Medulla oblongata (tissue), 1 donor: ENCODE measurements around the gene SLC16A5.

Experiments
- DNase-seq: peaks from one replicate; pipeline ENCODE4 v3.0.0-alpha.2; 2015; ENCODE audit errors: extremely low spot score

Gene SLC16A5

DNA sequence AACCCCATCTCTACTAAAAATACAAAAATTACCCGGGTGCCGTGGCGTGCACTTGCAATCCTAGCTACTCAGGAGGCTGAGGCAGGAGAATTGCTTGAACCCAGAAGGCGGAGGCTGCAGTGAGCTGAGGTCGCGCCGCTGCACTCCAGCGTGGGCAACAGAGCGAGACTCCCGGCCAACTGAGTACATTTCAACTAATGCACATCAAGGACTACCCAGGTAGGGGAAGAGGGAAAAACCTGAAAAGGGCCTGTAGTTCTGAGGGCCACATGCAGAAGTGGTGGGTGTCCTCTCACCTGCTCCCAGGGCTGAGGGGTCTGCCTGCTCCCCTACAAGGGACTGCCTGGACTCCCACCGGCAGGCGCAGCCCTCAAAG, 584 bp upstream of the SLC16A5 start:
- no peak for DNase-seq

DNA sequence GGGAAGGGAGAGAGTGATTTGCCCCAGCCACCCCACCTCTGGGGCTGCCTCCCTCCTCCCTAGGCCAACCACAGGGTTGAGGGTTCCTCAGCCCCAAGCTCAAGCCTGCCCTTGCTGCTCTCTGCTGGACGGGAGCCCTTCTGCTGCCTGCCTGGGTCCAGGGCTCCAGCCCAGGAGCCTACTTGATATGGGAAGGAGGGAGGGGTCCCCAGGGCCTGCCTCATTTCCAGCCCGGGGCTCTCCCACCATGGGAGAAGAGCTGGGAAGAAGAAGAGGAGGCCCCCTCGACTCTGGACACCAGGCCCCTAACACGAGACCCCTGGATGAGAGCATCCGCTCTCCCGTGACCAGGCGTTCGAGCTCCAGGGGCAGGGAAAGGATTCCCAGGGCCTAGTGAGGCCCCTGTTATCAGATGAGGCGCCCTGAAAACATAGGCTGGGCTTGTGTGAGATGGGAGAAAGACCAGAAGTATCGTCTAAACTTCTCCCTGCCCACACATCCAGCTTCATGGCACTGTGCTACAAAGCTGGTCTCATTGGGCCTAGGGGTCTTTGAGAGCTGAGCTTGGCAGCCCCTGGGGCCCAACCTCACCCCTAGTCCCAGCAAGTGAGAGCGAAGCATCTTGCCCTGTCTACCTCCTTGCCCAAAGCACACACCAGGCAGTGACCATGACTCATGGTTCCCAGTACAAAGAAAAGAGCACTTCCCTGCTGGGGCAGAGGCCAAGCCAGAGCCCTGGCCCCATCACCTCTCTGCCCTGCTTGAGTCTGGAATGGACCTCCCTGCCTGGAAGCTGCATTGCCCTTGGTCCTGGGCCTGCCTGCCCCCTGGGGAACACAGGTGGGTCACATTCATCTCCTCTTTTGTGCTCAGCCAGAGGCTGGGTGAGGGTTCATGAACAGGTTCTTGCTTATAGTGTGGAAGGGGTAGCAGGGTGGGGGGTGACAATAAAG, 987 bp downstream of the SLC16A5 start:
- DNase-seq = no peak

DNA sequence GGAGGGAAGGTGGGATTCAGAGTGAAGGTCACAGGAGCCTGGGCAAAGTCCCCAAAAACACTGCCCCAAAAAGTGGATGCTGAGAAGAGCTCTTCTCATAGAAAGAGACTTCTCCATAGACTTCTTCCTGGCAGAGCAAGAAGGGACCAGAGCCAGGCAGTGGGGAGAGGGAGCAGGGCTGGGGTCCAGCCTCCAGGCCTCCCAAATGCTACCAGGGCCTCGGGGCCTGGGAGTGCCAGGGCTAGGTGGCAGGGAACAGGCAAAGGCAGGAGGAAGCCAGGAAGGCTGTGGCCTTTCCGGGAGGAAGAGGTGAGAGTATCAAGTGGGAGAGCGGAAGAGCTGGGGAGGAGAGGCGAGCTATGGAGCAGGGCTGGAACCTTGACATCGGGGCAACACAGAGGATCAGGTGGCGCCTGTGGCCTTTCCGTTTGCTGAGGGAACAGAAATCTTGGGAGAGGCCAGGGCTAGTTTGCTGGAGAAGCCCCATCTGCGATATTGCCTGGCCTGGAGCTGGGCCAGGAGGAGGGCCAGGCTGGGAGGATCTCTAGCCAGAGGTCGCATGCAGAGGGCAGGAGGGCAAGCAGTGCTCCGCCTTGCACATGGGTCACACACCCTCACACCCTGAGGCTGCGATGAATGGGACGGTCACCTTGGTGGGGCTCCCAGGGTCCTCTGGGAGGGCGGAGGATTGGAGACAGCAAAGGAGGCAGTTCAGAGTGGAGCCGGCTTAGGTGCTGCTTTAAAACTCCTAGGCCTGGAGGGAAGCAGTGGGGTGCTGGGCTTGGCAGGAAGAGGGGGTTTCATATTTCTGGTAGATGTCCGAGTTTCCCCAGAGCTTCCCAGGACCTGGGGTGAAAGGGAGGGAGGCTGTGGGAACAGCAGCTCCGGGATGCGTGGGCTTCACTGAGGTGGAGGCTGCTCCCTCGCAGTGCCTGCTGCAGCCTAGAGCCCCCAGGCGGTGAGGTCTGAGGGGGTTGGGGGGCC, 3.4 kb downstream of the SLC16A5 start:
- no peak for DNase-seq

DNA sequence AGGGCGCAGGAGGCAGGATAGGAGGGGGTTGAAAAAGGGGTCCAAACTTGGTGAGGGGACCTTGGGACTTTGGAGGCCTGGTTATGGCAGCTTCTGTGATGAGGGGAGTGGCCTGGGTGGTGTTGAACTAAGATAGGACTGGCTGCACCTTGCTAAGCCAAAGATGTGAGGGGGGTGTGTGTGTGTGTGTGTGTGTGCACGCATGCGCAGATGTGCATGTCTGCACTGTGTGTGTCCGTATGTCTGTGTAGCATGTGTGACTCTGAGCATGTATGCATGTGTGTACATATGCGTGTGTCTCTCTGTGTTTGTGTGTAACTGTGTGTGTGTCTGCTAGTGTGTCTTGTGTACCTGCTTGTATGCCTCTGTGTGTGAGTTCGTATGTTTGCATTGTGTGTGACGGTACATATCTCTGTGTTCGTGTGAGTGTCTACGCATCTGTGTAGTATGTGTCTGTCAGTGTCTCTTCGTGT, 4.1 kb downstream of the SLC16A5 start:
- no peak for DNase-seq

DNA sequence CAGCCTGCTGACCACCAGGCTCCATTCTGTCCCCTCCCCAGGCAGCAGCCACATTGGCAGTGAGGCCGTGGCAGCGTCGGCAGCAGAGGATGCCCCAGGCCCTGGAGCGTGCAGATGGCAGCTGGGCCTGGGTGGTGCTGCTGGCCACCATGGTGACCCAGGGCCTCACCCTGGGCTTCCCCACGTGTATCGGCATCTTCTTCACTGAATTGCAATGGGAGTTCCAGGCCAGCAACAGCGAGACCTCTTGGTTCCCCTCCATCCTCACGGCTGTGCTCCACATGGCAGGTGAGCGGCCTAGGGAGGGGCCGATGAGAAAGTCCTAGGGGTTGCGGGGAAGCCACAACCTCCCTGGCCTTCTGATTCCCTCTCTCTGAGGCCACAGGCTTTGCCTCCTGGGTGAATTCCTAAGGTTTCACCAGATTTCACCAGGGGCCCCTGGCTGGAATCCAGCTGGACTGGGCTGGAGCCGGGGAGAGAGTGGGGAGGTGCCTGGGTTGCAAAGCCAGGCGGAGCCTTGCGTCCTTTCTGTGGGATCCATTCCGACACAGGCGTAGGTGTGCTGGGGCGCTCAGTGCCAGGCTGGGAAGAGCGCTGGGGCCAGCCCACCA, 5.9 kb downstream of the SLC16A5 start:
- DNase-seq = no peak

DNA sequence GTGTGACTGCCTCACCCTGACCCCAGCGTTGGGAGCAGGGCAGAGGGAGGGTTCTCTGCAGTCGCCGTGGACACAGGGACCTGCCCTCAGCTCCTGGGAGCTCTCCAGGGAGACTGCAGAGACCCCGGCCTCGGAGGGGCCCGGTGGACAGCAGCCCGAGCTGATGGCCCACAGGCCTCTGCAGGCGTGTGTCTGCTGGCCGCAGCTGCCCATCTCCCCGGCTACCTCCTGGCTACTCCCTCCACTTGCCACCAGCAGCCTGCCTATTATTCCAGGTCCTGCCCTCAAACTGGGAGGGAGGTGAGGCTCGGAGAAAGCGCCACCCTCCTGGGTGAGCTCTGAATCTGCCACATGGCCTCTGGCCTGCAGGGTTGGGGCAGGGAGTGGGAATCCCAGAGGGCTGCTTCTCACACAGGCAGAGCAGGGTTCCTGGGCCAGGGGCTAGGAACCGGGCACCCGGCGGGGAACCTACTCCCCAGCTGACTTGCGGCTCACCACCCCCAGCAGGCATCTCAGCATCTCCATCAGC, 7.2 kb downstream of the SLC16A5 start:
- DNase-seq = no peak

DNA sequence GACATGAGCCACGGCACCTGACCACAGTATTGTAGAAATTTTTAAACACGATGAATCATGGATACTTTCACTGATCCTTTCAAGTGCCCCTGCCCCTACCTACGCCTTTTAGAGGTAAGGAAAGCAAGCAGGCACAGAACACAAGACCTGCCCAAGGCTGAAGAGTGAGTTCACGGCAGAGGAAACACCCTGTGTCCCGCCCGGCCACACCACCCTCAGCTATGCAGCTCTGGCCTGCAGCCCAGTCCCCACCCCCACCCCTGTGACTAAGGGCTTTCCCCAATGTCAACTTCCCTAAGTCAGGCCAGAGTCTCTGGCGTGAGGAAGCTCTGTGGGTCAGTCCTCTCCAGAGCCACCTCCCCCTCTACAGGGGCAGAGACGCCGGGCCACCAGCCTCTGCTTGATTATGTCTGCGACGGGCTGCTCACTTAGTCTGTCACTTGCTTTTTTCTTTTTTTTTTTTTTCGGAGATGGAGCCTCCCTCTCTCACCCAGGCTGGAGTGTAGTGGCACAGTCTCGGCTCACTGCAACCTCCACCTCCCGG, 8.4 kb downstream of the SLC16A5 start:
- peak; percentile 70 for DNase-seq

DNA sequence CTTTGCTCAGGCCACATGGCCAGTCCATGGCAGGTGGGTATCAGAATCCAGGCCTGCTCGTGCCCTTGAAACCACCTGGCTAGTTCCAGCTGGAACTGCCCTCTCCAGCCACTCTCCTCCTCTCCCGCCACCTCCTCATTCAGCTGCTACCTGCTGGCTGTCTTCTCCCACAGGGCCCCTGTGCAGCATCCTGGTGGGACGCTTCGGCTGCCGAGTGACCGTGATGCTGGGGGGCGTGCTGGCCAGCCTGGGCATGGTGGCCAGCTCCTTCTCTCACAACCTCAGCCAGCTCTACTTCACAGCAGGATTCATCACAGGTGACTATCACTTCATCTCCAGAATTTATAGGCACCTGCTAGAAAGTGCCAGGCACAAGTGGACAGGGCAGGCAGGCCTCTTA, 10.1 kb downstream of the SLC16A5 start:
- no peak for DNase-seq

DNA sequence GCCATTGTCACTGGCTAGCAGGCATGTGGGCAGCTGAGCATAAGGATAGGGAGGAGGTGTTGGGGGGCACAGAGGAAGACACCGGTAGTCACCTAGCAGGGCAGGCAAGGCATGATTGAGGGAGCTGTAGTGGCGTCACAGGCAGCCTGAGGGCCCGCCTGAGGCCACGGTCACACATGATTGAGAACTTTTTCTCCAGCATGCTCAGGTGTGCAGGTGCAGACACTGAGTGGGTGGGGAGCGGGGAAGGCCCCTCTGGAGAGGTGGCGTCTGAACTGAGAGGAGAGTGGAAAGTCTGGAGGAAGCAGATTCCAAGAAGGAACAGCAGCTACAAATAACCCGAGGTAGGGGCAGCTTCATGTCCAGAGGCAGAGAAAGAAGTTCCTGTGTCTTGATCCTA, 11.1 kb downstream of the SLC16A5 start:
- DNase-seq = no peak

DNA sequence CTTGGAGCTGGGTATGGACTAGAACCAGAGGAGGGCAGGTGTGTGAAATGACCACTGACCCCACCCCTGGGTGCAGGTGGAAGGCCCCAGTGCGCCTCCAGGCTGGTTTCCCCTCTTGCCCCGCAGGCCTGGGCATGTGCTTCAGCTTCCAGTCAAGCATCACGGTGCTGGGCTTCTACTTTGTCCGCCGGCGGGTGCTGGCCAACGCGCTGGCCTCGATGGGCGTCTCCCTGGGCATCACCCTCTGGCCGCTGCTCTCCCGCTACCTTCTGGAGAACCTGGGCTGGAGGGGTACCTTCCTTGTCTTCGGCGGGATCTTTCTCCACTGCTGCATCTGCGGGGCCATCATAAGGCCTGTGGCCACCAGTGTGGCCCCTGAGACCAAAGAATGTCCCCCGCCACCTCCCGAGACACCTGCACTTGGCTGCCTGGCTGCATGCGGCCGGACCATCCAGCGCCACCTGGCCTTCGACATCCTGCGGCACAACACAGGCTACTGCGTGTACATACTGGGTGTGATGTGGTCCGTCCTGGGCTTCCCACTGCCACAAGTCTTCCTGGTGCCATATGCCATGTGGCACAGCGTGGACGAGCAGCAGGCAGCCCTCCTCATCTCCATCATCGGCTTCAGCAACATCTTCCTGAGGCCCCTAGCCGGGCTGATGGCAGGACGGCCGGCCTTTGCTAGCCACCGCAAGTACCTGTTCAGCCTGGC, 12.3 kb downstream of the SLC16A5 start:
- DNase-seq = no peak

DNA sequence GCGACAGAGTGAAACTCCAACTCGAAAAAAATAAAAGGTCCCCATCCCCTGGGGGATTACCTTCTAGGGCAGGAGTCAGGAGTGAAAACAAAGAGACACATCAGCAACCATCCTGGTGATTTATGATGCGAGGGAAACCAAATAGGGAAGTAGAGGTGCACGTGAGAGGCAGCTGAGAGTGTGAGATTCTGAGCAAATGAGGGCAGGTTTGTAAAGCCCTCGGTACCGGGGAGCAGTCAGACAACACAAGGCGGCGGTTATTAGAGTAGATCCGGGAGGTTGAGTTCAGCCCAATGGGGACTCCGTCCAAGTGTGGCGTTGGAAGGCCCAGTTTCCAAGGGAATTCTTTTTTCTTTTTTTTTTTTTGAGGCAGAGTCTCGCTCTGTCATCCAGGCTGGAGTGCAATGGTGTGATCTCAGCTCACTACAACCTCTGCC, 14.6 kb downstream of the SLC16A5 start:
- peak; percentile 39 for DNase-seq

DNA sequence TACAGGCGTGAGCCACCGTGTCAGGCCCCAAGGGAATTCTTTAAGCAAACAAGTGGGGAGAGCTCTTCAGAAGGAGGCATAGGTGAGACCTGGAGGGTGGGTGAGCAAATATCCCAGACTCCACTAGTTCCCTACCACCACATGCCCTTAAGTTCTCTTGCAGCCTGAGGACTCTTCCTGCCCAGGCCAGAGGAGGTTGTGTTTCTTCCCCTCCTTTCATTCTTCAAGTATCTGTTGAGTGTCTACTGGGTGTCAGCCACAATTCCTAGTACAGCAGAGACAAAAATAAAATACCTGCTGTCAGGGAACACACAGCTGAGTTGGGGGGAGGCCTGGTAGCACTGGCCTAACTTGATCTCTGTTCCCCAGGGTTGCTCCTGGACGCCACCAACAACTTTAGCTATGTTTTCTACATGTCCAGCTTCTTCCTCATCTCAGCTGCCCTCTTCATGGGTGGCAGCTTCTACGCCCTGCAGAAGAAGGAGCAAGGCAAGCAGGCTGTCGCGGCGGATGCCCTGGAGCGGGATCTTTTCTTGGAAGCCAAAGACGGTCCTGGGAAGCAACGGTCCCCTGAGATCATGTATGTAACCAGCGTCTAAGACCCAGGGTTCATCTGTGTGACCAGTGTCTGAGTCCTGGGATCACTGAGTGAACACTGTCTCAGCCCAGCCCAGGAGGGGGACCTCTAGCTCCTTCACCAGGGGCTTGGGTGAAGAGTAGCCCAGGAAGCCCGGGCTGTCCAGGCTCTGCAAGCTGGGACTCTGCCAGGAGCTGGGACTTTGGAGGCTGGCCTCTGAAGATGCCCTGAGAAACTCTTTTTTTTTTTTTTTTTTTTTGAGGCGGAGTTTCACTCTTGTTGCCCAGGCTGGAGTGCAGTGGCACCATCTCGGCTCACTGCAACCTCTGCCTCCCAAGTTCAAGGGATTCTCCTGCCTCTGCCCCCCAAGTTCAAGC, 16.1 kb downstream of the SLC16A5 start:
- DNase-seq = no peak

DNA sequence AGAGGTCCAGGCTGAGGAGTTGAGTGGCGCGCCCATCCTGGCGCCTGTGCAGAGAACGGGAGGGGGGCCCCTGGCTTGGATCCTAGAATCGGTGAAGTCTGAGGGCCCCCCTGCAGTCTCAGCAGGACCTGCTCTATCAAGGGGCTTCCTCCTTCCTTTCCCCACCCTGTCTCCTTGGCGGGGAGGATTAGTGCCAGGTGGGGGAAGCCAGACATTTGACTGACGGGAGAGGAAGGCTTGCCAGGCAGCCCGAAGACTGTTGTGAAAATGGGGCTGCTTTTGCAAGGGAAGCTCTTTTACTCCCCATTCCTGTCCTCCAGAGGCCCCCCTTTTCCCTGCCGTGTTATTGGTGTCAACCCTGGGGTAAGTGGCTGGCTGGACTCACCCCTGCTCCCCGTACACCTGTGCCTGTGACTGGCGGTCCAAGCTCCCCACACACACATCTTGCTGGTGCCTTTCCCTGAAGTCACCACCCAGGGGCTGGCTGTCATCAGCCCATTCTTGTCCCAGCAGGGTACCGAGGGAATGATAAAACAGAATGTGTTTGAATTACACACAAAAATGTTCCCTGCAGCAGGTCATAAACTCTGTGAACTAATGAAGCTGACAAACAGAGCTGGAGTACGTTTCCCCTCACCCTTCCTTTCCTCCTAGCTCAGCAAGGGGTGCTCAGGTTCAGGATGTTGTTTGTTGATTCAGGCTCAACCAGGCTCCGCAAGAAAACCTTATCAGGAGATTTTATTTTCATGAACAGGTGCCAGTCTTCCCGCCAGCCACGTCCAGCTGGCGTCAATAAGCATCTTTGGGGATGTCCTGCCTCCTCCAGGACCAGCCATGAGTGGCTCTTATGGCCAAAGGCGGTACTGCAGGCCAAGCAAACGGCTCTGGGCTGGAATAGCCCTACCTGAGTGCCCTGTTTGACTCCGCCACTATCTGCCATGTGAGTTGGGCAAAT, 17.6 kb downstream of the SLC16A5 start:
- no peak for DNase-seq

DNA sequence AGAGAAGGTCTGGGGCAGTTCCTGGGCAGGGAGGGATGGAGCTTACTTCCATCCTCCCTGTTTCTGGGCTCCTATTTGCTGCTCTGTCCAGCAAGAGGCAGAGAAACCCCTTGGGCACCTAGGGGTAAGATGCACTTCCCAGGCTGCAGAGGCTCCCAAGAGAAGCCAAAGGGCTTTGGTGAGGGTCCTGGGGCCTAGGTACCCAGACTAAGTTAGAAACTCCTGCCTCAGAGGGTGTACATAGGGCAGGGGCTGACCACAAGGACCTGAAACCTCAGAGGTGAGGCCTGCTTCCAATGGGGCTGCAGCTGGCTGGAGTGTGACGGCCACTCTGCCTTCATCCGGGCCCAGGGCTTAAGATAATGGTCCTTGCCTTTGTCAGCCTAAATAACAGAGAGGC, 20.4 kb downstream of the SLC16A5 start:
- DNase-seq = no peak

DNA sequence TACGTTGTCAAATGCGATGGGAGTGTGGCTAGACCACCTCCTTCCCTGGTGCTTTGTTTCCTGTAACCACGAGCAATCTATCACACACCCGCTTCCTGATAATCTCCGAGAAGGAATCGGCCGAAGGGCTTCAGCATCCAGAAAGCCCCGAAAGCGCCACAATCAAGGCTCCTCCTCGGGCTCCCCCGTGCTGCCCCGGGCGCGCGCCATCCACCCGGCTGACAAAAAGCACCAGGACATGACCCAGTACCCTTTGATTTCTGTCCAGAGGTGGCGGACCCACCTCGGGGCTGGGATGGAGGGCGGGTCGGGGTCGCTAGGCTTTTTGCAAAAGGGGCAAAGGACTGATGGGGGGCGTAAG, 21.3 kb downstream of the SLC16A5 start:
- DNase-seq = no peak

DNA sequence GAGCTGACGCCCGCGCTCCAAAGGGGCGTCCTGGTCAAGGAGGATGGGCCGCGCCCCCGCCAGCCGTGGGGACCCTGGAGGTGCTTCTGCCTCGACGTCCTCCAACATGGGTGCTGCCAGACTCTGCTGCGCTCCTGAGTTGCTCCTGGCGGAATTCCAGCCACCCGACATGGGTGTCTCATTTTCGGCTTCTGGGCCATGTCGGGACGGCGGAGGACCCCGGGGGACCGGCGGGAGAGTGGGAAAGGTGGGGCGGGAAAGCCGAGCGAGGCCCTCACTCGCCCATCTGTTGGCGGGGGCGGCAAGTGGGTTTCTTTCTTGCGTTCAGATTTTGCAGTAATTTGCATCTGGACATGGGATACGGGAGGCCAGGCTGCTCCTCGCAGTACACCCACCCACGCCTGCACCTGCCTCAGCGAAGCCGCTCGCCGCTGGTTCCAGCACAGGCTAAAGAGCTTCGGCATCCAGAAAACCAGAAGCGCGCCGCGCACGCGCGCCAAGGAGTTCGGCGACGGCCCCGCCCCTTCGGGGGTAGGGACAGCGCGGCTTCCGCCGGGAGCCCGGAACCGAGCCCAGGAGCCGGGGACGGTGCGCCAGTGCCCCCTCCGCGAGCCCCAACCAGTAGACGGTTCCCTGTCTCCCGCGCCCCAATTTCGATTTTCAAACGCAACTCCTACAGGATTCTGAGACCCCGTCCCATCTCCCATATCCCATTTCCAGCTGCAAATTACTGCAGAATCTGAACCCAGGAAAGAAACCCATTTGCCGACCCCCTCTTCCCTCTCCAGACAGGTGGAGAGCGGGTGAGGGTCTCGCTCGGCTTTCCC, 21.9 kb downstream of the SLC16A5 start, which contains the start of gene ARMC7:
Gene ARMC7 (plus strand): TSS at position 563 of the 827 bp plus-strand sequence. CDS start 320 bp downstream, outside the sequence.
- peak; percentile 85 for DNase-seq

DNA sequence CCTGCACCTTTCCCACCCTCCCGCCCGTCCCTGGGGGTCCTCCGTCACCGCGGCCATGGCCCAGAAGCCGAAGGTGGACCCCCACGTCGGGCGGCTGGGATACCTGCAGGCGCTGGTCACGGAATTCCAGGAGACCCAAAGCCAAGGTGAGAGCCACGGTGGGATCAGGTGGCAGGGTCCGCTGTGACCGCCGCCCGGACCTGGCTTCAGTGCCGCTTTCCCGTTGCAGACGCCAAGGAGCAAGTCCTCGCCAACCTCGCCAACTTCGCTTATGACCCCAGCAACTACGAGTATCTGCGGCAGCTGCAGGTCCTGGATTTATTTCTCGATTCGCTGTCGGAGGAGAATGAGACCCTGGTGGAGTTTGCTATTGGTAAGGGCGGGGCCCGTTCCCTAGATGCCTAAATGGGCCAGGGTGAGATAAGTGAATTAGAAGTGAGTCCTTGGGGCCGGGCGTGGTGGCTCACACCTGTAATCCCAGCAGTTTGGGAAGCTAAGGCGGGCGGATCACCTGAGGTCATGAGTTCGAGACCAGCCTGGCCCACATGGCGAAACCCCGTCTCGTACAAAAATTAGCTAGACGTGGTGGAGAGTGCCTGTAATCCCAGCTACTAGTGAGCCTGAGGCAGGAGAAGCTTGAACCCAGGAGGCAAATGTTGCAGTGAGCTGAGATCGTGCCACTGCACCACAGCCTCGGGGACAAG, 22.6 kb downstream of the SLC16A5 start:
- DNase-seq = no peak
